ENCODE results near the gene IL10.

Gene IL10

DNA sequence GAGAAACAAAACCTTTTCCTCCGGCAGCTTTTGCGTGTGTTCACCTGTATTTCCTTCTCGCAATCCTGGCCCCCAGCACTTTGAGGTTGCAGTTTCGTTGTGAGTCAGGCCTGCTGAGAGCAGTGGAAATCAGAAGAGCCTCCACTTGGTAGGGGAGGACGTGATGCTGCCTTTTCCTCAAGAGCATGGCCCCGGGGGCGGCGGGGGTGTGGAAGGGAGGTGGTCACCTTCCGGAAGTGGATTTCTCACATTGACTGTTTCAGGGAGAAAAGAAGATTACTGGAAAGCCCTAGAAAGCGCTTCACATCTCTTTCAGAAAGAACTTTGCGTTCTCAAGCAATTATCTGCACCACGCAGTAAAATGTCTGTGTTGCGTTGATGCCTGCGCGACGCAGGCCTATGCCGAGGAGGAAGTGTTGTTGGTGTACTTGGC lies 12.2 kb upstream of the IL10 start (continued):
- TF ChIP-seq, protein P1, sequence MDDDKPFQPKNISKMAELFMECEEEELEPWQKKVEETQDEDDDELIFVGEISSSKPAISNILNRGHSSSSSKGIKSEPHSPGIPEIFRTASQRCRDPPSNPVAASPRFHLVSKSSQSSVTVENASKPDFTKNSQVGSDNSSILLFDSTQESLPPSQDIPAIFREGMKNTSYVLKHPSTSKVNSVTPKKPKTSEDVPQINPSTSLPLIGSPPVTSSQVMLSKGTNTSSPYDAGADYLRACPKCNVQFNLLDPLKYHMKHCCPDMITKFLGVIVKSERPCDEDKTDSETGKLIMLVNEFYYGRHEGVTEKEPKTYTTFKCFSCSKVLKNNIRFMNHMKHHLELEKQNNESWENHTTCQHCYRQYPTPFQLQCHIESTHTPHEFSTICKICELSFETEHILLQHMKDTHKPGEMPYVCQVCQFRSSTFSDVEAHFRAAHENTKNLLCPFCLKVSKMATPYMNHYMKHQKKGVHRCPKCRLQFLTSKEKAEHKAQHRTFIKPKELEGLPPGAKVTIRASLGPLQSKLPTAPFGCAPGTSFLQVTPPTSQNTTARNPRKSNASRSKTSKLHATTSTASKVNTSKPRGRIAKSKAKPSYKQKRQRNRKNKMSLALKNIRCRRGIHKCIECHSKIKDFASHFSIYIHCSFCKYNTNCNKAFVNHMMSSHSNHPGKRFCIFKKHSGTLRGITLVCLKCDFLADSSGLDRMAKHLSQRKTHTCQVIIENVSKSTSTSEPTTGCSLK (tag by site-specific recombination; IDR thresholded peaks at IDR 0.05) = no peak
- no peak for TF ChIP-seq ZNF501 (tag by site-specific recombination; IDR thresholded peaks at IDR 0.05)

DNA sequence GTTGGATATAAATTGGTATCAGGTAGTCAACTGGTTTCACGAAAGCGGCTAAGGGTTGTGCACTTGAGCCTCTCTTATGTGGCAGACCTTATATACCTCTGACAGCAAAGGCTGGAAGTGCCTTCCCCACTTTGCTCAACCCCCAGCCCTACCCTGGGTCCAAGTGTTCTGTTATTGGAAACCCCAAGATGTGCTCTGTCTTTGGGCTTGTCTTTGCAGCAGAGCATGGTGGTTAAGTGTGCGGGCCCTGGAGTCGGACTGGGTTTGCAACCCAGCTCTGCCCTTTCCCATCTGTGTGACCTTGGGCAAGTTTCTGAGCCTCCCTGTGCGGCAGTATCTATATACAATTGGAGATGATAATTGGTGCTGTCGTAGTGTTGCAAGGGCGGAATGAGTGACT lies 11.2 kb upstream of the IL10 start:
- no peak overlapping the region for H3K4me3 ChIP-seq (ENCODE audit: low read depth, low read length)
- CTCF ChIA-PET = no interaction called here
- H3K4me1 ChIP-seq (ENCODE audit: control insufficient read depth, insufficient read depth, low read length) = no peaks in the 10 kb centered on the region
- POLR2A ChIA-PET = no interaction called here
- H3K36me3 ChIP-seq (ENCODE audit: control insufficient read depth in 2 of 2, insufficient read depth in 1 of 2, low read length in 2 of 2) = no peaks in the 10 kb centered on the region
- no peaks in the 10 kb centered on the region for H3K9me3 ChIP-seq (ENCODE audit: control insufficient read depth, insufficient read depth, low read depth, low read length)
- TF ChIP-seq ZNF76 (tag by site-specific recombination; IDR thresholded peaks at IDR 0.05; ENCODE audit: borderline replicate concordance, low read depth) (no peak), ZNF350 (tag by site-specific recombination; IDR thresholded peaks at IDR 0.05) (no peak), ZNF776 (tag by site-specific recombination; IDR thresholded peaks at IDR 0.05; ENCODE audit: borderline replicate concordance) (no peak), MZF1 (tag by site-specific recombination; IDR thresholded peaks at IDR 0.05; ENCODE audit: borderline replicate concordance) (no peak), ZNF138 (tag by site-specific recombination; IDR thresholded peaks at IDR 0.05; ENCODE audit: borderline replicate concordance) (no peak), ZFP3 (tag by site-specific recombination; IDR thresholded peaks at IDR 0.05; ENCODE audit: low read depth) (no peak), KLF16 (tag by site-specific recombination; IDR thresholded peaks at IDR 0.05) (no peak), BCL11B (tag by site-specific recombination; IDR thresholded peaks at IDR 0.05; ENCODE audit: low read depth) (no peak), ZNF843 (tag by site-specific recombination; IDR thresholded peaks at IDR 0.05) (no peak), ZNF548 (tag by site-specific recombination; IDR thresholded peaks at IDR 0.05) (no peak), ZNF785 (tag by site-specific recombination; IDR thresholded peaks at IDR 0.05) (no peak), ZNF610 (tag by site-specific recombination; IDR thresholded peaks at IDR 0.05; ENCODE audit: borderline replicate concordance) (no peak), ZNF155 (tag by site-specific recombination; IDR thresholded peaks at IDR 0.05) (no peak), ZNF121 (tag by site-specific recombination; IDR thresholded peaks at IDR 0.05) (no peak), SP2 (tag by site-specific recombination; IDR thresholded peaks at IDR 0.05) (no peak)
- TF ChIP-seq, protein P2, sequence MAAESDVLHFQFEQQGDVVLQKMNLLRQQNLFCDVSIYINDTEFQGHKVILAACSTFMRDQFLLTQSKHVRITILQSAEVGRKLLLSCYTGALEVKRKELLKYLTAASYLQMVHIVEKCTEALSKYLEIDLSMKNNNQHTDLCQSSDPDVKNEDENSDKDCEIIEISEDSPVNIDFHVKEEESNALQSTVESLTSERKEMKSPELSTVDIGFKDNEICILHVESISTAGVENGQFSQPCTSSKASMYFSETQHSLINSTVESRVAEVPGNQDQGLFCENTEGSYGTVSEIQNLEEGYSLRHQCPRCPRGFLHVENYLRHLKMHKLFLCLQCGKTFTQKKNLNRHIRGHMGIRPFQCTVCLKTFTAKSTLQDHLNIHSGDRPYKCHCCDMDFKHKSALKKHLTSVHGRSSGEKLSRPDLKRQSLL (tag by site-specific recombination; IDR thresholded peaks at IDR 0.05) = no peak
- TF ChIP-seq, protein P3, sequence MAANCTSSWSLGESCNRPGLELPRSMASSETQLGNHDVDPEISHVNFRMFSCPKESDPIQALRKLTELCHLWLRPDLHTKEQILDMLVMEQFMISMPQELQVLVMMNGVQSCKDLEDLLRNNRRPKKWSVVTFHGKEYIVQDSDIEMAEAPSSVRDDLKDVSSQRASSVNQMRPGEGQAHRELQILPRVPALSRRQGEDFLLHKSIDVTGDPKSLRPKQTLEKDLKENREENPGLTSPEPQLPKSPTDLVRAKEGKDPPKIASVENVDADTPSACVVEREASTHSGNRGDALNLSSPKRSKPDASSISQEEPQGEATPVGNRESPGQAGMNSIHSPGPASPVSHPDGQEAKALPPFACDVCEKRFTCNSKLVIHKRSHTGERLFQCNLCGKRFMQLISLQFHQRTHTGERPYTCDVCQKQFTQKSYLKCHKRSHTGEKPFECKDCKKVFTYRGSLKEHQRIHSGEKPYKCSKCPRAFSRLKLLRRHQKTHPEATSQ (tag by site-specific recombination; IDR thresholded peaks at IDR 0.05) = no peak
- TF ChIP-seq, protein P4, sequence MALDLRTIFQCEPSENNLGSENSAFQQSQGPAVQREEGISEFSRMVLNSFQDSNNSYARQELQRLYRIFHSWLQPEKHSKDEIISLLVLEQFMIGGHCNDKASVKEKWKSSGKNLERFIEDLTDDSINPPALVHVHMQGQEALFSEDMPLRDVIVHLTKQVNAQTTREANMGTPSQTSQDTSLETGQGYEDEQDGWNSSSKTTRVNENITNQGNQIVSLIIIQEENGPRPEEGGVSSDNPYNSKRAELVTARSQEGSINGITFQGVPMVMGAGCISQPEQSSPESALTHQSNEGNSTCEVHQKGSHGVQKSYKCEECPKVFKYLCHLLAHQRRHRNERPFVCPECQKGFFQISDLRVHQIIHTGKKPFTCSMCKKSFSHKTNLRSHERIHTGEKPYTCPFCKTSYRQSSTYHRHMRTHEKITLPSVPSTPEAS (tag by site-specific recombination; IDR thresholded peaks at IDR 0.05) = no peak
- TF ChIP-seq, protein P5, sequence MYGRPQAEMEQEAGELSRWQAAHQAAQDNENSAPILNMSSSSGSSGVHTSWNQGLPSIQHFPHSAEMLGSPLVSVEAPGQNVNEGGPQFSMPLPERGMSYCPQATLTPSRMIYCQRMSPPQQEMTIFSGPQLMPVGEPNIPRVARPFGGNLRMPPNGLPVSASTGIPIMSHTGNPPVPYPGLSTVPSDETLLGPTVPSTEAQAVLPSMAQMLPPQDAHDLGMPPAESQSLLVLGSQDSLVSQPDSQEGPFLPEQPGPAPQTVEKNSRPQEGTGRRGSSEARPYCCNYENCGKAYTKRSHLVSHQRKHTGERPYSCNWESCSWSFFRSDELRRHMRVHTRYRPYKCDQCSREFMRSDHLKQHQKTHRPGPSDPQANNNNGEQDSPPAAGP (tag by site-specific recombination; IDR thresholded peaks at IDR 0.05) = no peak
- TF ChIP-seq, protein P6, sequence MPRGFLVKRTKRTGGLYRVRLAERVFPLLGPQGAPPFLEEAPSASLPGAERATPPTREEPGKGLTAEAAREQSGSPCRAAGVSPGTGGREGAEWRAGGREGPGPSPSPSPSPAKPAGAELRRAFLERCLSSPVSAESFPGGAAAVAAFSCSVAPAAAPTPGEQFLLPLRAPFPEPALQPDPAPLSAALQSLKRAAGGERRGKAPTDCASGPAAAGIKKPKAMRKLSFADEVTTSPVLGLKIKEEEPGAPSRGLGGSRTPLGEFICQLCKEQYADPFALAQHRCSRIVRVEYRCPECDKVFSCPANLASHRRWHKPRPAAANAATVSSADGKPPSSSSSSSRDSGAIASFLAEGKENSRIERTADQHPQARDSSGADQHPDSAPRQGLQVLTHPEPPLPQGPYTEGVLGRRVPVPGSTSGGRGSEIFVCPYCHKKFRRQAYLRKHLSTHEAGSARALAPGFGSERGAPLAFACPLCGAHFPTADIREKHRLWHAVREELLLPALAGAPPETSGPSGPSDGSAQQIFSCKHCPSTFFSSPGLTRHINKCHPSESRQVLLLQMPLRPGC (tag by site-specific recombination; IDR thresholded peaks at IDR 0.05) = no peak
- H3K27ac ChIP-seq (ENCODE audit: extremely low read depth, low read depth, low read length) = no peak overlapping the region
